Ovary (tissue), 9 donors: ENCODE data around the gene GCN1. TPM values are rescaled to one million over a fixed set of nuclear protein-coding genes. Genes with fewer than 3 reads are reported as not detected.

Experiments
- DNase-seq, 5 donors: peaks; one replicate each; pipeline ENCODE4 v3.0.0-alpha.2; 2019 to 2020
- H3K27ac ChIP-seq, 2 donors: fragments of 200-600 bp; one replicate each; pipeline versions ENCODE4 v1.5.1 to v1.8.0; 2019 to 2022
- H3K27me3 ChIP-seq: fragments of 200-600 bp; one replicate; pipeline ENCODE4 v1.8.0; 2022
- H3K36me3 ChIP-seq: fragments of 200-600 bp; sonication (generic); one replicate; pipeline ENCODE4 v1.5.1; 2019
- H3K4me1 ChIP-seq: one replicate; pipeline ENCODE4 v1.8.1; 2013; ENCODE audit warnings: mild to moderate bottlenecking, moderate library complexity; ENCODE audit not compliant: insufficient read depth
- H3K4me3 ChIP-seq: fragments of 200-600 bp; sonication (generic); one replicate; pipeline ENCODE4 v1.5.1; 2017
- H3K9me3 ChIP-seq, 2 donors: fragments of 200-600 bp in 1 of 2; sonication (generic) in 1 of 2; one replicate each; pipeline versions ENCODE4 v1.5.1 to v1.8.1; 2013 to 2019; ENCODE audit warnings: mild to moderate bottlenecking in 1 of 2, moderate library complexity in 1 of 2
- CTCF ChIP-seq, 3 donors: fragments of 450-650 bp in 2 of 3; fragments of 200-600 bp in 1 of 3; IDR thresholded peaks; one replicate each; pipeline versions ENCODE4 v1.5.1 to v1.8.0; 2016 to 2022; ENCODE audit warnings: antibody characterized with exemption in 3 of 3, mild to moderate bottlenecking in 1 of 3
- EP300 ChIP-seq: sonication (generic); formaldehyde crosslinking; IDR thresholded peaks from one replicate; pipeline ENCODE4 v1.6.1; 2017; ENCODE audit warnings: antibody characterized with exemption
- POLR2A ChIP-seq: fragments of 450-650 bp; IDR thresholded peaks from one replicate; pipeline ENCODE4 v1.6.1; 2017; ENCODE audit warnings: antibody characterized with exemption, mild to moderate bottlenecking, moderate library complexity
- WGBS, 3 donors: extraction: QIAGEN DNeasy Blood & Tissue Kit in 1 of 3; methylation state at CpG; one replicate each; pipeline versions ENCODE4 v1.1.5 to v1.1.7; 2013 to 2017; 5-methylcytosine and 5-hydroxymethylcytosine counted together
- intact Hi-C, 4 donors: fragments of 100-400 bp; cut with DNase I; formaldehyde crosslinking; loops; one replicate each; pipeline versions ENCODE4 v1.11.0 to v1.15.1; 2022 to 2023
- polyA plus RNA-seq, 2 donors: library from polyadenylated mRNA; stranded (reverse); fragments of 200-250 nt in 1 of 2; fragments of 350-450 nt in 1 of 2; fragmentation: Illumina TruSeq in 1 of 2; extraction: RNeasy Lipid Tissue Mini Kit (QIAGEN cat#74804) in 1 of 2; gene quantifications; one replicate each; pipeline ENCODE4 v1.2.3, GENCODE V29; 2013 to 2014
- total RNA-seq, 7 donors: library from RNA; depleted of rRNA in 2 of 7; stranded (reverse); fragments of >200 nt in 2 of 7; fragmentation: NEBNext Ultra II Directional in 3 of 7; extraction: Animal tissue kit (Norgen Biotek cat#: 25700) in 3 of 7; gene quantifications; one replicate each; pipeline versions ENCODE4 v1.1.0 to v1.2.4, GENCODE V29; 2016 to 2023
- donor health status: DM: no; HTN: no; CAD: no; lungs with moderate emphysema.
- donor health status: DM: no; HTN: no; CAD: no.
- donor health status: Bipolar disorder and iron deficiency.
- donor health status: DM: yes; HTN: yes; CAD: no.
- donor health status: DM: no; HTN: no; CAD: no.
- donor health status: DM: yes; HTN: yes; CAD: no.

Gene GCN1
- total and polyA plus RNA-seq, 9 donors = 22.6 to 86.2 (median 61.4) TPM

- H3K36me3 ChIP-seq = no peaks in the 10 kb centered on the region
- H3K4me1 ChIP-seq = no peaks in the 10 kb centered on the region
- TF ChIP-seq EP300 (no peak), CTCF (IDR thresholded peaks at IDR 0.05) (no peak), POLR2A (no peak)
- intact Hi-C loops = no loop called here
- 90 to 93% (median 92%) methylated on average over 14 of the region's 14 CpGs for WGBS, 3 donors
- H3K27ac ChIP-seq = no peak overlapping the region
- no peaks in the 10 kb centered on the region for H3K9me3 ChIP-seq
- DNase-seq = no peak
- H3K27me3 ChIP-seq = no peaks in the 10 kb centered on the region
- H3K4me3 ChIP-seq = no peak overlapping the region
These were observed 52.2 kb downstream of the GCN1 start for GRCh38 chr12:120142231-120142877.

- no peak overlapping the region for H3K4me3 ChIP-seq
- intact Hi-C loops = no loop called here
- H3K36me3 ChIP-seq = no peaks in the 10 kb centered on the region
- H3K4me1 ChIP-seq = no peaks in the 10 kb centered on the region
- TF ChIP-seq POLR2A (no peak), CTCF (IDR thresholded peaks at IDR 0.05) (no peak), EP300 (no peak)
- no peaks in the 10 kb centered on the region for H3K27me3 ChIP-seq
- H3K9me3 ChIP-seq = no peaks in the 10 kb centered on the region
- no peak for DNase-seq
- WGBS, 3 donors = 76 to 88% (median 76%) methylated on average over 6 of the region's 6 CpGs
- H3K27ac ChIP-seq = no peak overlapping the region
These were observed 53.2 kb downstream of the GCN1 start for GRCh38 chr12:120141336-120141735.

- Histone ChIP-seq H3K27me3 (no peaks in the 10 kb centered on the region), H3K4me3 (no peak overlapping the region), H3K36me3 (no peaks in the 10 kb centered on the region), H3K27ac (no peak overlapping the region), H3K4me1 (no peaks in the 10 kb centered on the region), H3K9me3 (no peaks in the 10 kb centered on the region)
- intact Hi-C loops = no loop called here
- DNase-seq = no peak
- 79 to 86% (median 81%) methylated on average over 9 of the region's 9 CpGs for WGBS, 3 donors
- TF ChIP-seq EP300 = no peak
- no peak for TF ChIP-seq CTCF (IDR thresholded peaks at IDR 0.05)
- TF ChIP-seq POLR2A = no peak
These were observed 53.9 kb downstream of the GCN1 start for GRCh38 chr12:120140603-120141002.

GRCh38 chr12:120139958-120140357 is 54.6 kb downstream of the GCN1 start:
- no peak overlapping the region for H3K4me3 ChIP-seq
- H3K27me3 ChIP-seq = no peaks in the 10 kb centered on the region
- no peaks in the 10 kb centered on the region for H3K4me1 ChIP-seq
- DNase-seq = no peak
- WGBS, 3 donors = 37 to 64% (median 62%) methylated on average over 5 of the region's 5 CpGs
- intact Hi-C loops = no loop called here
- H3K27ac ChIP-seq = no peak overlapping the region
- H3K9me3 ChIP-seq = no peaks in the 10 kb centered on the region
- TF ChIP-seq POLR2A (no peak), CTCF (IDR thresholded peaks at IDR 0.05) (no peak), EP300 (no peak)
- no peaks in the 10 kb centered on the region for H3K36me3 ChIP-seq
